Measurements from ENCODE around the gene SRMS. TPM values are rescaled to one million over a fixed set of nuclear protein-coding genes. Genes with fewer than 3 reads are reported as not detected.
A peak's percentile ranks its signal among the peaks of the same experiment; 100 is the strongest.

SRMS gene
- total RNA-seq, 1 donor from 2014 or later: not detected

GRCh38 chr20:63536241-63536977 is 11.1 kb downstream of the SRMS start:
- peaks cover 20% of the 10 kb centered on the region for H3K4me1 ChIP-seq
- peak overlapping the region; percentile 87 for H3K27ac ChIP-seq
- H3K27me3 ChIP-seq: no peaks in the 10 kb centered on the region
- no peaks in the 10 kb centered on the region for H3K9me3 ChIP-seq
- no peak for ATAC-seq
- no peaks in the 10 kb centered on the region for H3K36me3 ChIP-seq
- TF ChIP-seq, protein P1, sequence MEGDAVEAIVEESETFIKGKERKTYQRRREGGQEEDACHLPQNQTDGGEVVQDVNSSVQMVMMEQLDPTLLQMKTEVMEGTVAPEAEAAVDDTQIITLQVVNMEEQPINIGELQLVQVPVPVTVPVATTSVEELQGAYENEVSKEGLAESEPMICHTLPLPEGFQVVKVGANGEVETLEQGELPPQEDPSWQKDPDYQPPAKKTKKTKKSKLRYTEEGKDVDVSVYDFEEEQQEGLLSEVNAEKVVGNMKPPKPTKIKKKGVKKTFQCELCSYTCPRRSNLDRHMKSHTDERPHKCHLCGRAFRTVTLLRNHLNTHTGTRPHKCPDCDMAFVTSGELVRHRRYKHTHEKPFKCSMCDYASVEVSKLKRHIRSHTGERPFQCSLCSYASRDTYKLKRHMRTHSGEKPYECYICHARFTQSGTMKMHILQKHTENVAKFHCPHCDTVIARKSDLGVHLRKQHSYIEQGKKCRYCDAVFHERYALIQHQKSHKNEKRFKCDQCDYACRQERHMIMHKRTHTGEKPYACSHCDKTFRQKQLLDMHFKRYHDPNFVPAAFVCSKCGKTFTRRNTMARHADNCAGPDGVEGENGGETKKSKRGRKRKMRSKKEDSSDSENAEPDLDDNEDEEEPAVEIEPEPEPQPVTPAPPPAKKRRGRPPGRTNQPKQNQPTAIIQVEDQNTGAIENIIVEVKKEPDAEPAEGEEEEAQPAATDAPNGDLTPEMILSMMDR (IDR thresholded peaks at IDR 0.05): no peak
- intact Hi-C loops (cut with DNase I): loop anchor here (5.0 kb wide), 1 partner anchor 436 kb away; no protein-coding TSS in a partner anchor
- DNase-seq: no peak
- H3K4me3 ChIP-seq: peak overlapping the region; percentile 51

DNA sequence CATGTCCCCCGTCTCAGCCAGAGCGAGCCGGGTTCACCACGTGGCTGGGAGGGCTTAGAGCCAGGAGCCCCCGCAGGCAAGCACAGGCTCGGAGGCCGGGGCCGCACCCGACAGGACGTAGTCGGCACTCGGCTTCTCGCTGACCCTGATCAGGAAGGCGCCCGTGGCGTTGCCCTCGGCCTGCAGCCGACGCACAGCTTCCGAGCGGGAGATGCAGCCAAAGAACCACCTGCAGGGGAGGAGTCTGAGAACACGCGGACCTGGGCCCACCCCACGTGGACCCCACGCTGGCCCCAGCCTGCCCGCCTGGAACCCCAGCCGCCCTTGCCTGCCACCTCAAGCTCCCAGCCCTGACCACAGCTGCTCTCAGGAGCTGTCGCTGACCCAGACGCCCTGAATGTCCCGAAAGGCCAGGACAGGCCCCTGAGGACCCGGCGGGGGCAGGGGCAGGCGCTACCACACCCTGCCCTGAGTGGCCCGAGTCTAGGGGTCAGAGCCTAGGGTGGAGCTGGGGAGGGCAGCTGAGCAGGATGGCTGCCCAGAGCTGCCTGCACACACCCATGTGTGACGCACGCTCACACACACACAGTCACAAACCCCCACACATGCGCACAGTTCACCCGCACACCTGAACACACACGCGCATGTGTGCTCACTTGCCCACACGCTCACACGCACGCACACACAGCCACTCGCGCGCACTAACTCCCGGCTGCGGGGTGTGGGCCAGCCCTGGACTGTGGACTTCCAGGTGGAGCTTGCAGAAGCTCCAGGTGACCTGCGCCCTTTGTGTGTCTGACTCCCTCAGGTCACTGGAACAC is 12.5 kb downstream of the SRMS start:
- ATAC-seq (no peak), DNase-seq (no peak)
- H3K27me3 ChIP-seq: no peaks in the 10 kb centered on the region
- no peak overlapping the region for H3K27ac ChIP-seq
- H3K4me3 ChIP-seq: no peak overlapping the region
- no peaks in the 10 kb centered on the region for H3K36me3 ChIP-seq
- peaks cover 20% of the 10 kb centered on the region for H3K4me1 ChIP-seq
- H3K9me3 ChIP-seq: no peaks in the 10 kb centered on the region
- intact Hi-C loops (cut with DNase I): loop anchor here (5.0 kb wide), 1 partner anchor 437 kb away; no protein-coding TSS in a partner anchor
- TF ChIP-seq, protein P1 (IDR thresholded peaks at IDR 0.05): no peak

GRCh38 chr20:63534427-63534830 is 13.1 kb downstream of the SRMS start:
- Histone ChIP-seq H3K4me3 (no peak overlapping the region), H3K27ac (no peak overlapping the region)
- intact Hi-C loops (cut with DNase I): no loop called here

GRCh38 chr20:63533871-63534393 is 13.6 kb downstream of the SRMS start:
- DNase-seq: peak; percentile 86
- intact Hi-C loops (cut with DNase I): no loop called here
- ATAC-seq: peak; percentile 0
- Histone ChIP-seq H3K9me3 (no peaks in the 10 kb centered on the region), H3K4me1 (peaks cover 20% of the 10 kb centered on the region), H3K36me3 (no peaks in the 10 kb centered on the region), H3K4me3 (no peak overlapping the region), H3K27ac (no peak overlapping the region), H3K27me3 (no peaks in the 10 kb centered on the region)
- TF ChIP-seq, protein P1 (IDR thresholded peaks at IDR 0.05): no peak

More at GRCh38 chr20:63534427-63534830, 13.1 kb downstream of the SRMS start:
- Histone ChIP-seq H3K9me3 (no peaks in the 10 kb centered on the region), H3K27me3 (no peaks in the 10 kb centered on the region), H3K36me3 (no peaks in the 10 kb centered on the region), H3K4me1 (peaks cover 20% of the 10 kb centered on the region)
- DNase-seq: no peak
- TF ChIP-seq, protein P1 (IDR thresholded peaks at IDR 0.05): no peak
- no peak for ATAC-seq

DNA sequence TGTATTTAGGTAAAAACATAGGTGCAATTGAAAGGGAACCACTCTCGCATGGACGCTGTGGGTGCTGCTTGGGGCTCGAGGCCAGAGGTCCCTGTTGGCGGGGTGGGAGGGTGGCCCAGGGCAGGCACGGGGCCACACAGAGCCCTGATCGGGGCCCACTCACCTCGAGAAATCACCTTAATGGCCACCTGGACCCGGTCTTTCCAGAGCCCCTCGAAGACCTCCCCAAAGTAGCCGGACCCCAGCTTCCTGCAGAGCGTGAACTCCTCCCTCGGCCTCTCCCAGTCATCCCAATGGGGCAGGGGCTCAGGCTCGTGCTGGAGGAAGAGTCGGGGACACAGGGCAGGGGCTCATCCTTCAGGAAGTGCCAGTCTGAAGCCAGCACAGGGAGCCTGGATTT is 14.2 kb downstream of the SRMS start:
- intact Hi-C loops (cut with DNase I): no loop called here
- Histone ChIP-seq H3K4me3 (no peak overlapping the region), H3K27ac (no peak overlapping the region), H3K4me1 (peaks cover 15% of the 10 kb centered on the region), H3K9me3 (no peaks in the 10 kb centered on the region), H3K27me3 (no peaks in the 10 kb centered on the region), H3K36me3 (no peaks in the 10 kb centered on the region)
- ATAC-seq: no peak
- DNase-seq: no peak
- TF ChIP-seq, protein P1 (IDR thresholded peaks at IDR 0.05): no peak
